Esophagus squamous epithelium (tissue), 5 donors: Measurements from ENCODE around the gene CCNYL1. TPM values are rescaled to one million over a fixed set of nuclear protein-coding genes. Genes with fewer than 3 reads are reported as not detected.
"Not testable (repeated sequence)": the region's sequence is repeated elsewhere in the genome, so short reads cannot be mapped to it uniquely, and the experiment has no call there.

Experiments used
- DNase-seq: peaks from one replicate; lab custom pipeline; 2025; lab: John Stamatoyannopoulos, UW
- H3K27ac ChIP-seq, 4 donors: fragments of 200-600 bp; sonication (generic); one replicate each; pipeline ENCODE4 v1.5.1; 2016 to 2019; ENCODE audit warnings: mild to moderate bottlenecking in 1 of 4
- H3K27me3 ChIP-seq, 4 donors: fragments of 200-600 bp; sonication (generic); 1 replicate in 3 of 4; 2 replicates in 1 of 4; pipeline versions ENCODE4 v1.5.1 to v1.6.0; 2017 to 2021; ENCODE audit warnings: antibody characterized with exemption in 1 of 4
- H3K36me3 ChIP-seq, 3 donors: fragments of 200-600 bp; sonication (generic); one replicate each; pipeline ENCODE4 v1.5.1; 2016 to 2019
- H3K4me1 ChIP-seq, 3 donors: fragments of 200-600 bp; sonication (generic); one replicate each; pipeline ENCODE4 v1.5.1; 2017 to 2019
- H3K4me3 ChIP-seq, 4 donors: fragments of 200-600 bp; sonication (generic); 1 replicate in 3 of 4; 2 replicates in 1 of 4; pipeline ENCODE4 v1.5.1; 2016 to 2019; ENCODE audit warnings: mild to moderate bottlenecking in 2 of 4, moderate library complexity in 1 of 4
- H3K9me3 ChIP-seq, 3 donors: fragments of 200-600 bp; sonication (generic); one replicate each; pipeline ENCODE4 v1.5.1; 2016 to 2019
- CTCF ChIP-seq, 6 experiments: fragments of 450-650 bp in 4 of 6; fragments of 200-600 bp in 2 of 6; sonication (generic) in 2 of 6; IDR thresholded peaks; one replicate each; pipeline ENCODE4 v1.5.1; 2016 to 2019; ENCODE audit warnings: antibody characterized with exemption in 6 of 6, mild to moderate bottlenecking in 4 of 6, moderate library complexity in 4 of 6
- POLR2A ChIP-seq, 4 donors: fragments of 450-650 bp; IDR thresholded peaks; one replicate each; pipeline ENCODE4 v1.6.1; 2017; ENCODE audit warnings: antibody characterized with exemption in 4 of 4, mild to moderate bottlenecking in 4 of 4, moderate library complexity in 3 of 4
- WGBS, 2 donors: methylation state at CpG; one replicate each; pipeline ENCODE4 v1.1.5; 2018; 5-methylcytosine and 5-hydroxymethylcytosine counted together
- intact Hi-C: fragments of 100-400 bp; cut with DNase I; formaldehyde crosslinking; loops from one replicate; pipeline ENCODE4 v1.15.0; 2022
- total RNA-seq, 4 donors: library from RNA; depleted of rRNA; stranded (reverse); fragments of >200 nt; gene quantifications; one replicate each; pipeline ENCODE4 v1.1.0, GENCODE V29; 2016
- donor health status: DM: yes; HTN: yes; CAD: no.

CCNYL1 gene
- total RNA-seq, 4 donors from 2014 or later, result 12.6 to 24.8 (median 15.4) TPM

- no peaks in the 10 kb centered on the region for H3K27me3 ChIP-seq
- H3K4me3 ChIP-seq, result no peak overlapping the region
- TF ChIP-seq POLR2A (IDR thresholded peaks at IDR 0.05) (no peak), CTCF (IDR thresholded peaks at IDR 0.05) (no peak)
- no peak for DNase-seq
- intact Hi-C loops, result no loop called here
- no peaks in the 10 kb centered on the region for H3K9me3 ChIP-seq
- no peaks in the 10 kb centered on the region for H3K36me3 ChIP-seq
- peaks cover 0 to 39% (median 8%) of the 10 kb centered on the region in 3 donors for H3K4me1 ChIP-seq
- 100% methylated on average over 1 of the region's 1 CpG for WGBS, 2 donors
- no peak overlapping the region for H3K27ac ChIP-seq
Observed at GRCh38 chr2:207719008-207719407, 7.6 kb downstream of the CCNYL1 start.

- H3K27me3 ChIP-seq, H3K27ac ChIP-seq, H3K9me3 ChIP-seq, DNase-seq, H3K4me3 ChIP-seq, intact Hi-C loops, H3K36me3 ChIP-seq: not testable (repeated sequence)
- 87 to 90% methylated on average over 1 to 2 of the region's 2 CpGs for WGBS, 2 donors
- H3K4me1 ChIP-seq, result peaks cover 0 to 37% (median 8%) of the 10 kb centered on the region in 3 donors
Observed at GRCh38 chr2:207719655-207720054, 8.2 kb downstream of the CCNYL1 start.

- TF ChIP-seq POLR2A (IDR thresholded peaks at IDR 0.05) (no peak), CTCF (IDR thresholded peaks at IDR 0.05) (no peak)
- intact Hi-C loops, result no loop called here
- 68 to 82% methylated on average over 6 of the region's 6 CpGs for WGBS, 2 donors
- no peaks in the 10 kb centered on the region for H3K9me3 ChIP-seq
- no peak for DNase-seq
- H3K27me3 ChIP-seq, result no peaks in the 10 kb centered on the region
- peak overlapping the region in 1 of 4 donors; percentile 44 for H3K27ac ChIP-seq
- no peaks in the 10 kb centered on the region for H3K36me3 ChIP-seq
- no peak overlapping the region for H3K4me3 ChIP-seq
- H3K4me1 ChIP-seq, result peaks cover 0 to 37% (median 8%) of the 10 kb centered on the region in 3 donors
Observed at GRCh38 chr2:207720517-207721187, 9.2 kb downstream of the CCNYL1 start.

GRCh38 chr2:207722773-207723424, 11.5 kb downstream of the CCNYL1 start:
- intact Hi-C loops, result no loop called here
- Histone ChIP-seq H3K27ac (no peak overlapping the region), H3K4me1 (peaks cover 0 to 45% (median 14%) of the 10 kb centered on the region in 3 donors), H3K36me3 (no peaks in the 10 kb centered on the region), H3K4me3 (no peak overlapping the region), H3K27me3 (no peaks in the 10 kb centered on the region), H3K9me3 (no peaks in the 10 kb centered on the region)
- no peak for DNase-seq
- no peak for TF ChIP-seq POLR2A (IDR thresholded peaks at IDR 0.05)
- 65 to 73% methylated on average over 7 of the region's 7 CpGs for WGBS, 2 donors

- H3K9me3 ChIP-seq, H3K27ac ChIP-seq, H3K27me3 ChIP-seq, DNase-seq, intact Hi-C loops, H3K36me3 ChIP-seq, H3K4me3 ChIP-seq: not testable (repeated sequence)
- WGBS, 2 donors, result 40 to 64% methylated on average over 6 to 7 of the region's 8 CpGs
- peaks cover 0 to 40% (median 11%) of the 10 kb centered on the region in 3 donors for H3K4me1 ChIP-seq
Observed at GRCh38 chr2:207723425-207723787, 12.0 kb downstream of the CCNYL1 start.

GRCh38 chr2:207724113-207724512, 12.7 kb downstream of the CCNYL1 start:
- 51 to 58% methylated on average over 3 of the region's 3 CpGs for WGBS, 2 donors
- TF ChIP-seq POLR2A (IDR thresholded peaks at IDR 0.05), result no peak
- TF ChIP-seq CTCF (IDR thresholded peaks at IDR 0.05), result no peak

More at GRCh38 chr2:207724113-207724512, 12.7 kb downstream of the CCNYL1 start:
- no peak overlapping the region for H3K27ac ChIP-seq
- intact Hi-C loops, result no loop called here
- H3K36me3 ChIP-seq, result peaks cover 0 to 7% (median 0%) of the 10 kb centered on the region in 3 donors
- H3K9me3 ChIP-seq, result no peaks in the 10 kb centered on the region
- H3K4me1 ChIP-seq, result peaks cover 0 to 34% (median 11%) of the 10 kb centered on the region in 3 donors
- no peak overlapping the region for H3K4me3 ChIP-seq
- no peaks in the 10 kb centered on the region for H3K27me3 ChIP-seq
- DNase-seq, result no peak
